KBM-7 (cell line): Measurements from ENCODE around the gene POU3F1.

Experiments
- DNase-seq: peaks from one replicate; pipeline ENCODE4 v3.0.0-alpha.2; 2015
- in situ Hi-C: fragments of 300-500 bp; cut with MboI; formaldehyde crosslinking; loops from 2 replicates; pipeline ENCODE4 v1.14.3; 2020; ENCODE audit warnings: low sequenced_read_pairs, low pct_unique_long_range_greater_than_20kb, mixed read lengths

The POU3F1 gene

GRCh38 chr1:38046333-38046883 is at the start of gene POU3F1:
Gene POU3F1 (minus strand): TSS chr1:38046793. CDS start chr1:38046743, 50 bp downstream.
- DNase-seq = no peak
- in situ Hi-C loops = loop anchor here (25.0 kb wide), 1 partner anchor 791 kb away; no protein-coding TSS in a partner anchor

GRCh38 chr1:38095454-38095931 is 48.9 kb upstream of the POU3F1 start:
- in situ Hi-C loops = no loop called here
- no peak for DNase-seq

GRCh38 chr1:38094711-38095290 is 48.2 kb upstream of the POU3F1 start:
- DNase-seq = no peak
- in situ Hi-C loops = no loop called here

- DNase-seq = no peak
- in situ Hi-C loops = no loop called here
Measured at GRCh38 chr1:38093569-38094520, 47.3 kb upstream of the POU3F1 start.

GRCh38 chr1:38092256-38092655 is 45.7 kb upstream of the POU3F1 start:
- no peak for DNase-seq
- in situ Hi-C loops = no loop called here

GRCh38 chr1:38090796-38091195 is 44.2 kb upstream of the POU3F1 start:
- DNase-seq = no peak
- in situ Hi-C loops = no loop called here

GRCh38 chr1:38089712-38090360 is 43.2 kb upstream of the POU3F1 start:
- DNase-seq = no peak
- in situ Hi-C loops = no loop called here

GRCh38 chr1:38088791-38089190 is 42.2 kb upstream of the POU3F1 start:
- in situ Hi-C loops = no loop called here

GRCh38 chr1:38088366-38088765 is 41.8 kb upstream of the POU3F1 start:
- in situ Hi-C loops = no loop called here
- DNase-seq = no peak

More at GRCh38 chr1:38088791-38089190, 42.2 kb upstream of the POU3F1 start:
- DNase-seq = no peak

- no peak for DNase-seq
- in situ Hi-C loops = no loop called here
Measured at GRCh38 chr1:38087676-38088075, 41.1 kb upstream of the POU3F1 start.

GRCh38 chr1:38085666-38086330 is 39.2 kb upstream of the POU3F1 start:
- in situ Hi-C loops = no loop called here
- DNase-seq = no peak

- in situ Hi-C loops = no loop called here
- no peak for DNase-seq
Measured at GRCh38 chr1:38084700-38085099, 38.1 kb upstream of the POU3F1 start.

- DNase-seq = no peak
- in situ Hi-C loops = no loop called here
Measured at GRCh38 chr1:38084113-38084512, 37.5 kb upstream of the POU3F1 start.

- in situ Hi-C loops = no loop called here
- no peak for DNase-seq
Measured at GRCh38 chr1:38083541-38083940, 36.9 kb upstream of the POU3F1 start.

- in situ Hi-C loops = no loop called here
- DNase-seq = no peak
Measured at GRCh38 chr1:38082769-38083263, 36.2 kb upstream of the POU3F1 start.

- DNase-seq = no peak
- in situ Hi-C loops = no loop called here
Measured at GRCh38 chr1:38079019-38079418, 32.4 kb upstream of the POU3F1 start.

- in situ Hi-C loops = no loop called here
- no peak for DNase-seq
Measured at GRCh38 chr1:38077523-38078147, 31.0 kb upstream of the POU3F1 start.

- in situ Hi-C loops = no loop called here
- no peak for DNase-seq
Measured at GRCh38 chr1:38076455-38076854, 29.9 kb upstream of the POU3F1 start.
